B cell (primary cell): ENCODE data around the gene CEMIP2.

Experiments used
- EZH2 ChIP-seq: IDR thresholded peaks from 2 replicates; pipeline ENCODE4 v1.6.1; 2012; ENCODE audit warnings: borderline replicate concordance, low read depth, mild to moderate bottlenecking, moderate library complexity, low read length; ENCODE audit not compliant: insufficient read depth, poor library complexity, severe bottlenecking
- TF ChIP-seq, protein P1 (sequence below): fragments of 200-600 bp; IDR thresholded peaks from one replicate; pipeline ENCODE4 v1.8.0; 2022; ENCODE audit warnings: antibody characterized with exemption, mild to moderate bottlenecking

DNA sequence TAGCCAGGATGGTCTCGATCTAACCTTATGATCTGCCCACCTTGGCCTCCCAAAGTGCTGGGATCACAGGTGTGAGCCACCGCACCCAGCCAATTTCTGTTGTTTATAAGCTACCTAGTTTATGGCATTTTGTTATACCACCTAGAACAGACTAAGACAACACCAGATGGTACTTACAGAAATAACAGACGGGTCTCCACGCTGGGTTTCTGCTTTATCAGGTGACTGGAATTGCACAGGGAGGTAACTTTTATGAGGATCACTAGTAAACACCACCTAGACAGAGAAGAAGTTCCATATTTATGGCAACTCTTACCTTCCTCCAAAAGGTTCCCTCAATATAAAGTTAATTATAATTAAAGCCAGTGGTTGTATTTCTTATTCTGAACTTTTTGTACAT is 74.0 kb downstream of the CEMIP2 start:
- TF ChIP-seq, protein P1, sequence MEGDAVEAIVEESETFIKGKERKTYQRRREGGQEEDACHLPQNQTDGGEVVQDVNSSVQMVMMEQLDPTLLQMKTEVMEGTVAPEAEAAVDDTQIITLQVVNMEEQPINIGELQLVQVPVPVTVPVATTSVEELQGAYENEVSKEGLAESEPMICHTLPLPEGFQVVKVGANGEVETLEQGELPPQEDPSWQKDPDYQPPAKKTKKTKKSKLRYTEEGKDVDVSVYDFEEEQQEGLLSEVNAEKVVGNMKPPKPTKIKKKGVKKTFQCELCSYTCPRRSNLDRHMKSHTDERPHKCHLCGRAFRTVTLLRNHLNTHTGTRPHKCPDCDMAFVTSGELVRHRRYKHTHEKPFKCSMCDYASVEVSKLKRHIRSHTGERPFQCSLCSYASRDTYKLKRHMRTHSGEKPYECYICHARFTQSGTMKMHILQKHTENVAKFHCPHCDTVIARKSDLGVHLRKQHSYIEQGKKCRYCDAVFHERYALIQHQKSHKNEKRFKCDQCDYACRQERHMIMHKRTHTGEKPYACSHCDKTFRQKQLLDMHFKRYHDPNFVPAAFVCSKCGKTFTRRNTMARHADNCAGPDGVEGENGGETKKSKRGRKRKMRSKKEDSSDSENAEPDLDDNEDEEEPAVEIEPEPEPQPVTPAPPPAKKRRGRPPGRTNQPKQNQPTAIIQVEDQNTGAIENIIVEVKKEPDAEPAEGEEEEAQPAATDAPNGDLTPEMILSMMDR = no peak
- no peak for TF ChIP-seq EZH2
